ENCODE measurements around the gene TSNAX. TPM values are rescaled to one million over a fixed set of nuclear protein-coding genes. Genes with fewer than 3 reads are reported as not detected.

The TSNAX gene
- total and polyA plus RNA-seq, 4 donors = 11.4 to 41.1 (median 32.5) TPM

GRCh38 chr1:231522038-231522437, 6.4 kb upstream of the TSNAX start:
- Histone ChIP-seq H3K9ac (ENCODE audit: insufficient read depth in 1 of 2, low read length in 2 of 2) (no peak overlapping the region), H3K4me1 (ENCODE audit: control insufficient read depth in 5 of 5, insufficient read depth in 5 of 5, low read length in 5 of 5) (no peaks in the 10 kb centered on the region), H3K27ac (ENCODE audit: low read depth in 1 of 2, low read length in 1 of 2) (no peak overlapping the region), H3K4me3 (no peak overlapping the region), H3K36me3 (ENCODE audit: control insufficient read depth in 4 of 4, insufficient read depth in 4 of 4, low read length in 4 of 4) (no peaks in the 10 kb centered on the region), H3K9me3 (ENCODE audit: control insufficient read depth in 4 of 4, insufficient read depth in 3 of 4, low read length in 3 of 4) (no peaks in the 10 kb centered on the region), H3K27me3 (ENCODE audit: control insufficient read depth in 3 of 3, insufficient read depth in 3 of 3, low read length in 2 of 3) (no peaks in the 10 kb centered on the region)
- ATAC-seq (ENCODE audit: insufficient read depth, low FRiP score) = no peak
- no peak for DNase-seq
- no peak for TF ChIP-seq CTCF (IDR thresholded peaks at IDR 0.05; ENCODE audit: control extremely low read depth, extremely low read depth)
- WGBS, 2 donors = 96 to 100% methylated on average over 1 of the region's 1 CpG

GRCh38 chr1:231522931-231523642, 5.4 kb upstream of the TSNAX start:
- no peak overlapping the region for H3K9ac ChIP-seq (ENCODE audit: insufficient read depth in 1 of 2, low read length in 2 of 2)
- ATAC-seq (ENCODE audit: insufficient read depth, low FRiP score) = no peak
- no peak overlapping the region for H3K27ac ChIP-seq (ENCODE audit: low read depth in 1 of 2, low read length in 1 of 2)

DNA sequence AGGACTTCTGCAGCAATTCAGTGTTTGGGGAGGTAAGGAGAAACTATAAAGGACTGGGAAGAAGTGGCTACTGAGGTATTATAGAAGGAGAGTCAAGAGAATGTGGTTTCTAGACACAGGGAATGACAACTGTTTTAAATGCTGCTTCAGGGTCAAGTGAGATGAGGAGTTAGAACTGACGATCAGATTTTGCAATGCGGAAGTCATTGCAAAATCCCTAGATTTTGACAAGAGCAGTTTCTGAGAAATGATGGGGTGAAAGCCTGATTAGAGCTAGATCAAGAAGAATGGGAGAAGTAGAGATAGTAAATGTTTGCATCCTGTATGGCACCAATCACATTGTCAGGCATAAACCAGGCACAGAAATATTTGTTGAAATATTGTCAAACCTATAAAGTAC, 4.7 kb upstream of the TSNAX start:
- Histone ChIP-seq H3K27me3 (ENCODE audit: control insufficient read depth in 3 of 3, insufficient read depth in 3 of 3, low read length in 2 of 3) (no peaks in the 10 kb centered on the region), H3K4me1 (ENCODE audit: control insufficient read depth in 5 of 5, insufficient read depth in 5 of 5, low read length in 5 of 5) (peaks cover 0 to 7% (median 0%) of the 10 kb centered on the region in 5 donors), H3K9ac (ENCODE audit: insufficient read depth in 1 of 2, low read length in 2 of 2) (no peak overlapping the region), H3K9me3 (ENCODE audit: control insufficient read depth in 4 of 4, insufficient read depth in 3 of 4, low read length in 3 of 4) (no peaks in the 10 kb centered on the region), H3K4me3 (no peak overlapping the region), H3K36me3 (ENCODE audit: control insufficient read depth in 4 of 4, insufficient read depth in 4 of 4, low read length in 4 of 4) (peaks cover 0 to 4% (median 0%) of the 10 kb centered on the region in 4 donors), H3K27ac (ENCODE audit: low read depth in 1 of 2, low read length in 1 of 2) (no peak overlapping the region)
- DNase-seq = peak in 2 of 3 donors; percentile 12 to 27
- WGBS, 2 donors = 28 to 50% methylated on average over 2 of the region's 2 CpGs
- TF ChIP-seq CTCF (IDR thresholded peaks at IDR 0.05; ENCODE audit: control extremely low read depth, extremely low read depth) = no peak
- ATAC-seq (ENCODE audit: insufficient read depth, low FRiP score) = no peak

More at GRCh38 chr1:231522931-231523642, 5.4 kb upstream of the TSNAX start:
- H3K36me3 ChIP-seq (ENCODE audit: control insufficient read depth in 4 of 4, insufficient read depth in 4 of 4, low read length in 4 of 4) = no peaks in the 10 kb centered on the region
- H3K9me3 ChIP-seq (ENCODE audit: control insufficient read depth in 4 of 4, insufficient read depth in 3 of 4, low read length in 3 of 4) = no peaks in the 10 kb centered on the region
- DNase-seq = no peak
- no peak for TF ChIP-seq CTCF (IDR thresholded peaks at IDR 0.05; ENCODE audit: control extremely low read depth, extremely low read depth)
- H3K27me3 ChIP-seq (ENCODE audit: control insufficient read depth in 3 of 3, insufficient read depth in 3 of 3, low read length in 2 of 3) = no peaks in the 10 kb centered on the region
- H3K4me1 ChIP-seq (ENCODE audit: control insufficient read depth in 5 of 5, insufficient read depth in 5 of 5, low read length in 5 of 5) = peaks cover 0 to 6% (median 0%) of the 10 kb centered on the region in 5 donors
- 73 to 87% methylated on average over 2 of the region's 2 CpGs for WGBS, 2 donors
- H3K4me3 ChIP-seq = no peak overlapping the region

Data from lung (tissue), 12 donors.